OCI-LY7 (cell line): ENCODE measurements around the gene DPF3.

ENCODE experiments used
- CTCF ChIP-seq: fragments of 200-600 bp; sonication (generic); conservative IDR thresholded peaks from 2 replicates; pipeline ENCODE4 v1.5.1; 2014; ENCODE audit warnings: mild to moderate bottlenecking, antibody characterized with exemption, low read length, moderate library complexity, mixed read lengths
- EZH2phosphoT487 ChIP-seq: fragments of 200-600 bp; sonication (generic); IDR thresholded peaks from 2 replicates; pipeline ENCODE4 v1.6.1; 2018; ENCODE audit warnings: low read depth, borderline replicate concordance, mild to moderate bottlenecking, mixed run types, antibody characterized with exemption, low read length, moderate library complexity, mixed read lengths

- TF ChIP-seq CTCF (no peak), EZH2phosphoT487 (no peak)
These were observed 112.1 kb downstream of the DPF3 start for GRCh38 chr14:72781561-72782508.
